C1 segment of cervical spinal cord (tissue), 14 donors: Measurements from ENCODE around the gene MXD4.

Source experiments
- DNase-seq, 14 donors: peaks; one replicate each; lab custom pipeline; 2025; lab: John Stamatoyannopoulos, UW

The MXD4 gene

GRCh38 chr4:2292646-2293108, 30.8 kb upstream of the MXD4 start:
- DNase-seq = no peak

GRCh38 chr4:2291705-2292645, 30.1 kb upstream of the MXD4 start:
- DNase-seq = no peak

- no peak for DNase-seq
These were observed 29.2 kb upstream of the MXD4 start for GRCh38 chr4:2290974-2291704.

- DNase-seq = no peak
These were observed 28.6 kb upstream of the MXD4 start for GRCh38 chr4:2290488-2290887.

GRCh38 chr4:2289955-2290333, 28.0 kb upstream of the MXD4 start:
- DNase-seq = no peak

GRCh38 chr4:2289311-2289954, 27.5 kb upstream of the MXD4 start:
- DNase-seq = no peak

- no peak for DNase-seq
These were observed 26.2 kb upstream of the MXD4 start for GRCh38 chr4:2288051-2288541.

GRCh38 chr4:2287594-2287915, 25.6 kb upstream of the MXD4 start:
- no peak for DNase-seq

GRCh38 chr4:2286904-2287593, 25.1 kb upstream of the MXD4 start:
- DNase-seq = no peak

GRCh38 chr4:2285613-2286381, 23.9 kb upstream of the MXD4 start:
- no peak for DNase-seq

- no peak for DNase-seq
These were observed 23.2 kb upstream of the MXD4 start for GRCh38 chr4:2284934-2285612.

GRCh38 chr4:2284161-2284933, 22.4 kb upstream of the MXD4 start:
- DNase-seq = no peak

- DNase-seq = no peak
These were observed 21.3 kb upstream of the MXD4 start for GRCh38 chr4:2283199-2283711.

GRCh38 chr4:2281575-2282343, 19.9 kb upstream of the MXD4 start:
- DNase-seq = no peak

- peak in 5 of 14 donors; percentile 8 to 31 (median 20) for DNase-seq
These were observed 18.8 kb upstream of the MXD4 start for GRCh38 chr4:2280531-2281300.

- DNase-seq = no peak
These were observed 16.0 kb upstream of the MXD4 start for GRCh38 chr4:2277956-2278355.

- DNase-seq = no peak
These were observed 14.8 kb upstream of the MXD4 start for GRCh38 chr4:2276581-2277325.
